ENCODE data around the gene GRK4.
"Not testable (repeated sequence)": the region's sequence is repeated elsewhere in the genome, so short reads cannot be mapped to it uniquely, and the experiment has no call there.

DNA sequence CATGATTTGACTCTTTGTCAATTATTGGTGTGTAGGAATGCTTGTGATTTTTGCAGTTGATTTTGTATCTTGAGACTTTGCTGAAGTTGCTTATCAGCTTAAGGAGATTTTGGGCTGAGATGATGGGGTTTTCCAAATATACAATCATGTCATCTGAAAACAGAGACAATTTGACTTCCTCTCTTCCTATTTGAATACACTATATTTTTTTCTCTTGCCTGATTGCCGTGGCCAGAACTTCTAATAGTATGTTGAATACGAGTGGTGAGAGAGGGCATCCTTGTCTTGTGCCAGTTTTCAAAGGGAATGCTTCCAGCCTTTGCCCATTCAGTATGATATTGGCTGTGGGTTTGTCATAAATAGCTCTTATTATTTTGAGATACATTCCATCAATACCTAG, 45.1 kb upstream of the GRK4 start:
- TF ChIP-seq CTCF (IDR thresholded peaks at IDR 0.05; ENCODE audit: low read depth, low read length, missing input control); REST (IDR thresholded peaks at IDR 0.05); RXRA (IDR thresholded peaks at IDR 0.05); TAF1 (conservative IDR thresholded peaks at IDR 0.05); RAD21 (IDR thresholded peaks at IDR 0.05); SP1 (IDR thresholded peaks at IDR 0.05); GABPA (IDR thresholded peaks at IDR 0.05 in 1 of 2, conservative IDR thresholded peaks at IDR 0.05 in 1 of 2); NR2F2 (IDR thresholded peaks at IDR 0.05): not testable (repeated sequence)
- TF ChIP-seq, protein P1, sequence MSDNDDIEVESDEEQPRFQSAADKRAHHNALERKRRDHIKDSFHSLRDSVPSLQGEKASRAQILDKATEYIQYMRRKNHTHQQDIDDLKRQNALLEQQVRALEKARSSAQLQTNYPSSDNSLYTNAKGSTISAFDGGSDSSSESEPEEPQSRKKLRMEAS (IDR thresholded peaks at IDR 0.05): not testable (repeated sequence)
- TF ChIP-seq, protein P2, sequence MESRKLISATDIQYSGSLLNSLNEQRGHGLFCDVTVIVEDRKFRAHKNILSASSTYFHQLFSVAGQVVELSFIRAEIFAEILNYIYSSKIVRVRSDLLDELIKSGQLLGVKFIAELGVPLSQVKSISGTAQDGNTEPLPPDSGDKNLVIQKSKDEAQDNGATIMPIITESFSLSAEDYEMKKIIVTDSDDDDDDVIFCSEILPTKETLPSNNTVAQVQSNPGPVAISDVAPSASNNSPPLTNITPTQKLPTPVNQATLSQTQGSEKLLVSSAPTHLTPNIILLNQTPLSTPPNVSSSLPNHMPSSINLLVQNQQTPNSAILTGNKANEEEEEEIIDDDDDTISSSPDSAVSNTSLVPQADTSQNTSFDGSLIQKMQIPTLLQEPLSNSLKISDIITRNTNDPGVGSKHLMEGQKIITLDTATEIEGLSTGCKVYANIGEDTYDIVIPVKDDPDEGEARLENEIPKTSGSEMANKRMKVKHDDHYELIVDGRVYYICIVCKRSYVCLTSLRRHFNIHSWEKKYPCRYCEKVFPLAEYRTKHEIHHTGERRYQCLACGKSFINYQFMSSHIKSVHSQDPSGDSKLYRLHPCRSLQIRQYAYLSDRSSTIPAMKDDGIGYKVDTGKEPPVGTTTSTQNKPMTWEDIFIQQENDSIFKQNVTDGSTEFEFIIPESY (IDR thresholded peaks at IDR 0.05): not testable (repeated sequence)

Measured in liver (tissue), 3 donors.